K562 (cell line): Measurements from ENCODE around the gene ANKRD34A. TPM values are rescaled to one million over a fixed set of nuclear protein-coding genes. Genes with fewer than 3 reads are reported as not detected.

Experiments
- ATAC-seq: fragments of 200-7000 bp; cut with Tn5 transposase; 3 replicates; pipeline ENCODE4 v1.9.1; 2020; ENCODE audit warnings: moderate library complexity
- BruUV-seq: library from RNA; stranded (reverse); fragments of 400-500 nt; replicated peaks from 2 replicates; lab custom pipeline; 2021; lab: Mats Ljungman, UMichigan
- CTCF ChIA-PET: fragments of 300-600 bp; formaldehyde crosslinking; extraction: SDS; loops from one replicate; lab custom pipeline; 2021; ENCODE audit warnings: low intra/inter-chr PET ratio; lab: Yijun Ruan, JAX
- POLR2A ChIA-PET: fragments of 300-600, 350-650 bp; sonication (Branson Sonifier 250); formaldehyde crosslinking; extraction: SDS; loops from one replicate; lab custom pipeline; 2021; ENCODE audit warnings: antibody characterized with exemption, inconsistent platforms; lab: Yijun Ruan, JAX
- DNase-seq, 4 experiments: peaks; one replicate each; pipeline versions ENCODE4 v3.0.0 to v3.0.0-alpha.2; 2011 to 2018; ENCODE audit warnings: low spot score in 3 of 4, mixed read lengths in 3 of 4; ENCODE audit errors: extremely low read depth in 1 of 4
- FAIRE-seq: peaks from 2 replicates; lab custom pipeline; 2011; peaks lifted over from hg19 to GRCh38; lab: Jason Lieb, UNC
- H2AFZ ChIP-seq: 2 replicates; pipeline ENCODE4 v1.6.0; 2011; ENCODE audit warnings: low read depth, low read length, control low read depth, inconsistent platforms
- H3K27ac ChIP-seq: fragments of 200-600 bp; 3 replicates; pipeline ENCODE4 v1.8.0; 2011; ENCODE audit warnings: low read depth, mild to moderate bottlenecking, control low read depth, inconsistent platforms, low read length, moderate library complexity, mixed read lengths; ENCODE audit errors: extremely low read depth
- H3K27me3 ChIP-seq, 2 experiments: fragments of 300-600 bp in 1 of 2; 2 replicates in 1 of 2; 3 replicates in 1 of 2; pipeline versions ENCODE4 v1.6.0 to v1.8.0; 2011; ENCODE audit warnings: inconsistent platforms in 2 of 2, low read length in 2 of 2, mild to moderate bottlenecking in 1 of 2, mixed read lengths in 1 of 2, moderate library complexity in 1 of 2; ENCODE audit not compliant: control insufficient read depth in 2 of 2, insufficient read depth in 2 of 2
- H3K36me3 ChIP-seq: fragments of 300-600 bp; 3 replicates; pipeline ENCODE4 v1.8.0; 2011; ENCODE audit warnings: mild to moderate bottlenecking, low read length, inconsistent platforms; ENCODE audit not compliant: control insufficient read depth, insufficient read depth
- H3K4me1 ChIP-seq, 2 experiments: fragments of 200-600 bp in 1 of 2; replicated peaks in 1 of 2; 2 replicates in 1 of 2; 3 replicates in 1 of 2; pipeline versions ENCODE4 v1.5.1 to v1.8.0; 2011; ENCODE audit warnings: inconsistent platforms in 2 of 2, low read length in 2 of 2, mild to moderate bottlenecking in 1 of 2, mixed read lengths in 1 of 2, moderate library complexity in 1 of 2; ENCODE audit not compliant: control insufficient read depth in 2 of 2, insufficient read depth in 2 of 2
- H3K4me2 ChIP-seq: 2 replicates; pipeline ENCODE4 v1.6.1; 2011; ENCODE audit warnings: low read length, control low read depth, inconsistent platforms, mixed read lengths; ENCODE audit not compliant: insufficient read depth
- H3K4me3 ChIP-seq: fragments of 200-600 bp; sonication (generic), shearing (Covaris generic); 2 replicates; pipeline ENCODE4 v1.5.1; 2016; ENCODE audit warnings: control low read depth, inconsistent platforms
- H3K79me2 ChIP-seq: fragments of 200-600 bp; 3 replicates; pipeline ENCODE4 v1.8.0; 2011; ENCODE audit warnings: low read length, inconsistent platforms; ENCODE audit not compliant: control insufficient read depth, insufficient read depth
- H3K9ac ChIP-seq, 2 experiments: 2 replicates each; pipeline versions ENCODE4 v1.6.0 to v1.6.1; 2011; ENCODE audit warnings: low read depth in 2 of 2, low read length in 2 of 2, control low read depth in 1 of 2, inconsistent platforms in 1 of 2, mild to moderate bottlenecking in 1 of 2, mixed read lengths in 1 of 2; ENCODE audit not compliant: insufficient read depth in 1 of 2
- H3K9me1 ChIP-seq: one replicate; pipeline ENCODE4 v1.6.0; 2011; ENCODE audit warnings: inconsistent platforms, mild to moderate bottlenecking, low read length, moderate library complexity; ENCODE audit not compliant: control insufficient read depth, insufficient read depth
- H3K9me3 ChIP-seq: replicated peaks from 2 replicates; pipeline ENCODE4 v1.5.1; 2011; ENCODE audit warnings: low read depth, low read length, inconsistent platforms; ENCODE audit not compliant: control insufficient read depth, insufficient read depth
- H4K20me1 ChIP-seq: replicated peaks from 2 replicates; pipeline ENCODE4 v1.6.1; 2011; ENCODE audit warnings: low read length, inconsistent platforms, mixed read lengths; ENCODE audit not compliant: control insufficient read depth, insufficient read depth
- EP400 ChIP-seq: fragments of 450-650 bp; IDR thresholded peaks from 2 replicates; pipeline ENCODE4 v1.6.1; 2017; ENCODE audit warnings: antibody characterized with exemption, mild to moderate bottlenecking, moderate library complexity
- ESRRB ChIP-seq: fragments of 250-450 bp; sonication (Bioruptor Pico); IDR thresholded peaks from 2 replicates; pipeline ENCODE4 v1.5.0; 2020; ENCODE audit warnings: mild to moderate bottlenecking, moderate library complexity, borderline replicate concordance
- HDAC3 ChIP-seq: fragments of 450-650 bp; IDR thresholded peaks from 2 replicates; pipeline ENCODE4 v1.6.1; 2018; ENCODE audit warnings: borderline replicate concordance, mild to moderate bottlenecking, moderate library complexity; ENCODE audit not compliant: partially characterized antibody
- ILF3 ChIP-seq: fragments of 450-650 bp; IDR thresholded peaks from 2 replicates; pipeline ENCODE4 v1.6.1; 2018; ENCODE audit warnings: antibody characterized with exemption, mild to moderate bottlenecking, moderate library complexity, borderline replicate concordance
- KLF16 ChIP-seq: IDR thresholded peaks from 2 replicates; pipeline ENCODE4 v1.6.1; 2016; ENCODE audit warnings: antibody characterized with exemption
- LEF1 ChIP-seq: fragments of 450-650 bp; IDR thresholded peaks from 2 replicates; pipeline ENCODE4 v1.6.1; 2016; ENCODE audit warnings: mild to moderate bottlenecking
- NR2C2 ChIP-seq, 2 experiments: fragments of 200-800 bp in 1 of 2; sonication (Bioruptor generic) in 1 of 2; sonication (generic) in 1 of 2; formaldehyde crosslinking in 1 of 2; IDR thresholded peaks; 2 replicates each; pipeline versions ENCODE4 v1.6.1 to v1.8.0; 2016 to 2022; ENCODE audit warnings: mild to moderate bottlenecking in 1 of 2, missing compliant biosample characterization in 1 of 2, missing genetic modification characterization in 1 of 2, missing genetic modification reagents in 1 of 2
- RFX1 ChIP-seq: fragments of 450-650 bp; IDR thresholded peaks from 2 replicates; pipeline ENCODE4 v1.6.1; 2016; ENCODE audit warnings: mild to moderate bottlenecking, moderate library complexity
- SIX5 ChIP-seq, 2 experiments: IDR thresholded peaks; 2 replicates each; pipeline ENCODE4 v1.6.1; 2011; ENCODE audit warnings: low read length in 2 of 2, borderline replicate concordance in 1 of 2, low read depth in 1 of 2, mild to moderate bottlenecking in 1 of 2, moderate library complexity in 1 of 2; ENCODE audit not compliant: insufficient read depth in 1 of 2
- SMAD1 ChIP-seq: fragments of 150-350 bp; IDR thresholded peaks from 2 replicates; pipeline ENCODE4 v1.6.1; 2014; ENCODE audit warnings: low read length, low read depth; ENCODE audit not compliant: partially characterized antibody
- SREBF1 ChIP-seq: fragments of 150-350 bp; IDR thresholded peaks from 2 replicates; pipeline ENCODE4 v1.6.1; 2014; ENCODE audit warnings: antibody characterized with exemption, low read depth, low read length, borderline replicate concordance
- SREBF2 ChIP-seq: sonication (generic); formaldehyde crosslinking; IDR thresholded peaks from 2 replicates; pipeline ENCODE4 v1.4.0; 2020; ENCODE audit warnings: mild to moderate bottlenecking, missing genetic modification reagents
- U2AF2 ChIP-seq: fragments of 200-400 bp; formaldehyde crosslinking; optimal IDR thresholded peaks from 2 replicates; pipeline ENCODE3; 2017; ENCODE audit warnings: low read depth, mild to moderate bottlenecking, low read length
- ZNF274 ChIP-seq: IDR thresholded peaks from 2 replicates; pipeline ENCODE4 v1.6.1; 2011; ENCODE audit warnings: low read depth, mild to moderate bottlenecking, low read length, moderate library complexity, borderline replicate concordance
- ZNF76 ChIP-seq: fragments of 250-450 bp; sonication (Bioruptor Pico); IDR thresholded peaks from 2 replicates; pipeline ENCODE4 v1.4.0; 2020; ENCODE audit warnings: mild to moderate bottlenecking, moderate library complexity, borderline replicate concordance
- WGBS: fragments of 100-300 bp; shearing (Covaris generic); methylation state at CpG from one replicate; pipeline ENCODE4 v1.1.6; 2016; ENCODE audit warnings: low coverage, mixed read lengths; ENCODE audit not compliant: insufficient coverage; ENCODE audit errors: missing lambda C conversion rate; 5-methylcytosine and 5-hydroxymethylcytosine counted together
- in situ Hi-C: fragments of 300-500 bp; cut with MboI; formaldehyde crosslinking; loops from 4 replicates; pipeline ENCODE4 v1.15.0; 2018; ENCODE audit warnings: inconsistent platforms, mixed read lengths
- intact Hi-C: fragments of 100-400 bp; cut with micrococcal nuclease; formaldehyde crosslinking; loops from 2 replicates; pipeline ENCODE4 v1.14.2; 2022
- polyA plus RNA-seq, 8 experiments: library from polyadenylated mRNA; depleted of rRNA in 4 of 8; stranded (reverse) in 5 of 8; unstranded in 3 of 8; fragments of >200 nt; fragmentation: Nextera tagmentation in 2 of 8; fragmentation: Illumina TruSeq in 1 of 8; extraction: Ambion mirVana in 2 of 8; extraction: Trizol in 1 of 8; gene quantifications; 2 replicates each; pipeline versions ENCODE4 v1.2.1 to v1.2.3, GENCODE V29; 2011 to 2014; ENCODE audit warnings: inconsistent platforms in 1 of 8, missing spikeins in 1 of 8
- total RNA-seq, 7 experiments: library from RNA; depleted of rRNA in 6 of 7; stranded (reverse); fragments of >200 nt in 6 of 7; fragmentation: Illumina TruSeq in 2 of 7; extraction: Trizol in 2 of 7; gene quantifications; 2 replicates each; pipeline versions ENCODE4 v1.2.1 to v1.2.3, GENCODE V29; 2011 to 2021; ENCODE audit warnings: low replicate concordance in 1 of 7
- TF ChIP-seq, protein P1 (sequence below): fragments of 450-650 bp; IDR thresholded peaks from 2 replicates; pipeline ENCODE4 v1.6.1; 2017; ENCODE audit warnings: antibody characterized with exemption, mild to moderate bottlenecking

ANKRD34A gene
- total and polyA plus RNA-seq, 9 of the 15 experiments (the other 6 are each of a cell fraction or from before 2014, with no cell fraction given) = 0.06 to 1.6 (median 0.43) TPM

DNA sequence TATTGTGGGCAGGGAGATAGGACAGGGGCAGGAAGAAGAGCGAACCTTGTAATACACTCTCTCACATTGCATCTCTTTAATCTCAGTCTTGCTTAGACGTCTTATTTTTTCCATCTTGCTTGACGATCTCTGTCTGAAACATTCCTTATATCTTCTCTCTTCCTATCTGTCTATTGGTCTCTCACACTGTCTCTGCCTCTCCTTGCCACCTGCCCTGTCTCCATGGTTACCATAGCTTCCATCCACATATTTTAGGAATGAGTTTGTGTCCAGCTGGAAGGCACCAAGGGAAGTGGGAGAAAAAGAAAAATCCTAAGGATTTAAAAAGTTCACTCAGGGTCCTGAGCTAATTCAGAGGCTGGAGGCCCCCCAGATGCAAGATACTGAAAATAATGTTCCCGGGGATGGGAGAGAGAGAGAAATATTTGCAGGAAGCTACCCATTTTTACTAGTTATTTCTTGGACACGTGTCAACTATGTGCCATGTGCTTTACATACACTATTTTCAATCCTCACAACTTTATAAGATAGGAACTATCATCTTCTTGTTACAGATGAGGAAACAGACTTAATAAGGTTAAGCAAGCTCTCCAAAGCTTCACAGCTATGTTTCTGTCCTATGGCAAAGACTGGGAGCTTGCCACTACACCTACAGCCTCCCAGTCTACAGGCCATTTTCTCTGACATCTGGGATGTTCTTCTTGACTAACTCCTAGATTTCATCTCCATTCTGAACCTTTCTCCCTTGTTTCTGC lies 933 bp downstream of the ANKRD34A start:
- Histone ChIP-seq H3K4me3 (peak overlapping the region; percentile 63), H3K4me1 (peaks cover 25 to 36% of the 10 kb centered on the region in 2 experiments; a peak in 4 of 5 replicates), H3K9me3 (peaks cover 5% of the 10 kb centered on the region; the same call in 1 of the 2 replicates), H3K4me2 (peak overlapping the region; percentile 86), H3K9me1 (no peaks in the 10 kb centered on the region), H3K27me3 (no peaks in the 10 kb centered on the region; a peak in 1 of 5 replicates), H3K9ac (peak overlapping the region; percentile 88 to 91; a peak in 3 of 4 replicates), H4K20me1 (no peaks in the 10 kb centered on the region), H2AFZ (peak overlapping the region; percentile 94), H3K27ac (peak overlapping the region; percentile 87), H3K79me2 (peaks cover 24% of the 10 kb centered on the region), H3K36me3 (no peaks in the 10 kb centered on the region)
- no peak for ATAC-seq
- 12% methylated on average over 5 of the region's 5 CpGs for WGBS
- no peak for DNase-seq
- POLR2A ChIA-PET = interaction anchor here (0.6 to 4.0 kb wide), 15 partner anchors 9 to 118 kb away, joined by 3 to 50 read pairs (median 5); partner anchors contain the start of genes NUDT17, PEX11B, RBM8A and TXNIP
- CTCF ChIA-PET = interaction anchor here (0.5 to 0.7 kb wide), 2 partner anchors 12 to 72 kb away, joined by 3 read pairs; no protein-coding TSS in a partner anchor
- BruUV-seq = no TSS peak
- intact Hi-C loops (loop anchor here (1.0 kb wide), 1 partner anchor 16 kb away; no protein-coding TSS in a partner anchor), in situ Hi-C loops (no loop called here)
- FAIRE-seq = peak; percentile 37
- no peak for TF ChIP-seq ZNF274
- TF ChIP-seq ZNF76 (CRISPR knock-in tag) = no peak
- TF ChIP-seq SREBF1 = no peak
- TF ChIP-seq ESRRB (CRISPR knock-in tag) = no peak
- no peak for TF ChIP-seq U2AF2
- no peak for TF ChIP-seq SIX5 (IDR thresholded peaks at IDR 0.05; ENCODE audit: borderline replicate concordance in 1 of 2, insufficient read depth in 1 of 2, low read depth in 1 of 2, low read length in 2 of 2)
- no peak for TF ChIP-seq SREBF2 (CRISPR knock-in tag)
- TF ChIP-seq, protein P1, sequence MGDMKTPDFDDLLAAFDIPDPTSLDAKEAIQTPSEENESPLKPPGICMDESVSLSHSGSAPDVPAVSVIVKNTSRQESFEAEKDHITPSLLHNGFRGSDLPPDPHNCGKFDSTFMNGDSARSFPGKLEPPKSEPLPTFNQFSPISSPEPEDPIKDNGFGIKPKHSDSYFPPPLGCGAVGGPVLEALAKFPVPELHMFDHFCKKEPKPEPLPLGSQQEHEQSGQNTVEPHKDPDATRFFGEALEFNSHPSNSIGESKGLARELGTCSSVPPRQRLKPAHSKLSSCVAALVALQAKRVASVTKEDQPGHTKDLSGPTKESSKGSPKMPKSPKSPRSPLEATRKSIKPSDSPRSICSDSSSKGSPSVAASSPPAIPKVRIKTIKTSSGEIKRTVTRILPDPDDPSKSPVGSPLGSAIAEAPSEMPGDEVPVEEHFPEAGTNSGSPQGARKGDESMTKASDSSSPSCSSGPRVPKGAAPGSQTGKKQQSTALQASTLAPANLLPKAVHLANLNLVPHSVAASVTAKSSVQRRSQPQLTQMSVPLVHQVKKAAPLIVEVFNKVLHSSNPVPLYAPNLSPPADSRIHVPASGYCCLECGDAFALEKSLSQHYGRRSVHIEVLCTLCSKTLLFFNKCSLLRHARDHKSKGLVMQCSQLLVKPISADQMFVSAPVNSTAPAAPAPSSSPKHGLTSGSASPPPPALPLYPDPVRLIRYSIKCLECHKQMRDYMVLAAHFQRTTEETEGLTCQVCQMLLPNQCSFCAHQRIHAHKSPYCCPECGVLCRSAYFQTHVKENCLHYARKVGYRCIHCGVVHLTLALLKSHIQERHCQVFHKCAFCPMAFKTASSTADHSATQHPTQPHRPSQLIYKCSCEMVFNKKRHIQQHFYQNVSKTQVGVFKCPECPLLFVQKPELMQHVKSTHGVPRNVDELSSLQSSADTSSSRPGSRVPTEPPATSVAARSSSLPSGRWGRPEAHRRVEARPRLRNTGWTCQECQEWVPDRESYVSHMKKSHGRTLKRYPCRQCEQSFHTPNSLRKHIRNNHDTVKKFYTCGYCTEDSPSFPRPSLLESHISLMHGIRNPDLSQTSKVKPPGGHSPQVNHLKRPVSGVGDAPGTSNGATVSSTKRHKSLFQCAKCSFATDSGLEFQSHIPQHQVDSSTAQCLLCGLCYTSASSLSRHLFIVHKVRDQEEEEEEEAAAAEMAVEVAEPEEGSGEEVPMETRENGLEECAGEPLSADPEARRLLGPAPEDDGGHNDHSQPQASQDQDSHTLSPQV = 0 out of 2 replicates have a peak, but pooled peaks have one; percentile 4
- TF ChIP-seq HDAC3 = no peak
- peak; percentile 54; the same call in 1 of the 2 replicates for TF ChIP-seq EP400
- no peak for TF ChIP-seq KLF16
- TF ChIP-seq SMAD1 = no peak
- TF ChIP-seq RFX1 = peak; percentile 90
- no peak for TF ChIP-seq NR2C2 (CRISPR knock-in tag; IDR thresholded peaks at IDR 0.05)
- no peak for TF ChIP-seq NR2C2 (tag; IDR thresholded peaks at IDR 0.05)
- no peak for TF ChIP-seq LEF1
- no peak for TF ChIP-seq ILF3
